IMR-90 (cell line): ENCODE measurements around the gene PIP4K2B. TPM values are rescaled to one million over a fixed set of nuclear protein-coding genes. Genes with fewer than 3 reads are reported as not detected.

Source experiments
- ATAC-seq: fragments of 200-7000 bp; cut with Tn5 transposase; 2 replicates; pipeline ENCODE4 v1.9.1; 2020; ENCODE audit warnings: low read depth, mild to moderate bottlenecking, moderate library complexity
- BruUV-seq: library from RNA; stranded (reverse); fragments of 400-500 nt; replicated peaks from 2 replicates; lab custom pipeline; 2021; lab: Mats Ljungman, UMichigan
- CTCF ChIA-PET: fragments of 300-600 bp; formaldehyde crosslinking; extraction: SDS; loops from one replicate; lab custom pipeline; 2021; ENCODE audit warnings: antibody characterized with exemption; lab: Yijun Ruan, JAX
- POLR2A ChIA-PET: fragments of 300-600 bp; sonication (Branson Sonifier 250); formaldehyde crosslinking; loops from one replicate; lab custom pipeline; 2022; ENCODE audit warnings: antibody characterized with exemption; ENCODE audit not compliant: unreplicated experiment; lab: Charles Lee
- DNase-seq: peaks from one replicate; pipeline ENCODE4 v3.0.0; 2013
- H2AFZ ChIP-seq: replicated peaks from 2 replicates; pipeline ENCODE3; 2013; ENCODE audit warnings: low read length, mild to moderate bottlenecking; ENCODE audit not compliant: poor library complexity
- H2AK5ac ChIP-seq: 2 replicates; pipeline ENCODE4 v1.6.1; 2013; ENCODE audit warnings: low read depth, low read length, inconsistent platforms
- H2AK9ac ChIP-seq: replicated peaks from 2 replicates; pipeline ENCODE3; 2013; ENCODE audit warnings: mild to moderate bottlenecking, low read depth, low read length, moderate library complexity; ENCODE audit not compliant: poor library complexity
- H2BK120ac ChIP-seq: 2 replicates; pipeline ENCODE4 v1.6.1; 2013; ENCODE audit warnings: low read depth, low read length, inconsistent platforms
- H2BK15ac ChIP-seq: 3 replicates; pipeline ENCODE4 v1.6.1; 2013; ENCODE audit warnings: low read depth, low read length, inconsistent platforms
- H2BK20ac ChIP-seq: 2 replicates; pipeline ENCODE4 v1.6.1; 2013; ENCODE audit warnings: low read depth, mild to moderate bottlenecking, inconsistent platforms, low read length, moderate library complexity
- H2BK5ac ChIP-seq: 2 replicates; pipeline ENCODE4 v1.6.1; 2013; ENCODE audit warnings: mild to moderate bottlenecking, low read depth, low read length, inconsistent platforms; ENCODE audit not compliant: poor library complexity, severe bottlenecking
- H3K14ac ChIP-seq: replicated peaks from 2 replicates; pipeline ENCODE4 v1.6.1; 2013; ENCODE audit warnings: low read depth, low read length, inconsistent platforms
- H3K18ac ChIP-seq: 2 replicates; pipeline ENCODE4 v1.6.1; 2013; ENCODE audit warnings: low read depth, low read length, control low read depth
- H3K23ac ChIP-seq: 2 replicates; pipeline ENCODE4 v1.6.1; 2013; ENCODE audit warnings: low read depth, low read length, inconsistent platforms
- H3K27ac ChIP-seq: 2 replicates; pipeline ENCODE4 v1.5.1; 2013; ENCODE audit warnings: mild to moderate bottlenecking, control low read depth, low read length; ENCODE audit not compliant: insufficient read depth
- H3K27me3 ChIP-seq: 2 replicates; pipeline ENCODE4 v1.6.1; 2013; ENCODE audit warnings: low read length; ENCODE audit not compliant: control insufficient read depth, insufficient read depth
- H3K36me3 ChIP-seq: 2 replicates; pipeline ENCODE4 v1.6.1; 2013; ENCODE audit warnings: low read length, mixed read lengths; ENCODE audit not compliant: control insufficient read depth, insufficient read depth
- H3K4ac ChIP-seq: 2 replicates; pipeline ENCODE4 v1.6.1; 2013; ENCODE audit warnings: low read depth, low read length, inconsistent platforms
- H3K4me1 ChIP-seq: 2 replicates; pipeline ENCODE4 v1.6.1; 2013; ENCODE audit warnings: low read length, mixed read lengths; ENCODE audit not compliant: control insufficient read depth, insufficient read depth
- H3K4me2 ChIP-seq: 2 replicates; pipeline ENCODE4 v1.6.1; 2013; ENCODE audit warnings: low read depth, mild to moderate bottlenecking, control low read depth, low read length, moderate library complexity
- H3K4me3 ChIP-seq: 2 replicates; pipeline ENCODE4 v1.5.1; 2013; ENCODE audit warnings: low read depth, mild to moderate bottlenecking, control low read depth, low read length, moderate library complexity; ENCODE audit not compliant: insufficient read depth
- H3K56ac ChIP-seq: 2 replicates; pipeline ENCODE4 v1.6.1; 2013; ENCODE audit warnings: low read length, inconsistent platforms; ENCODE audit not compliant: insufficient read depth; ENCODE audit errors: extremely low read depth
- H3K79me1 ChIP-seq, 2 experiments: 2 replicates each; pipeline ENCODE4 v1.6.1; 2013; ENCODE audit warnings: low read length in 2 of 2, inconsistent platforms in 1 of 2, low read depth in 1 of 2
- H3K9ac ChIP-seq: 2 replicates; pipeline ENCODE4 v1.6.1; 2013; ENCODE audit warnings: low read depth, low read length, control low read depth
- H3K9me1 ChIP-seq: 2 replicates; pipeline ENCODE4 v1.6.1; 2013; ENCODE audit warnings: low read length, inconsistent platforms; ENCODE audit not compliant: insufficient read depth
- H3K9me3 ChIP-seq: 2 replicates; pipeline ENCODE4 v1.6.1; 2013; ENCODE audit warnings: low read length; ENCODE audit not compliant: control insufficient read depth, insufficient read depth
- H4K20me1 ChIP-seq: 2 replicates; pipeline ENCODE4 v1.6.1; 2013; ENCODE audit warnings: low read length, inconsistent platforms; ENCODE audit not compliant: insufficient read depth
- H4K5ac ChIP-seq: 2 replicates; pipeline ENCODE4 v1.6.1; 2013; ENCODE audit warnings: mild to moderate bottlenecking, low read depth, low read length, control low read depth
- H4K8ac ChIP-seq, 2 experiments: 2 replicates each; pipeline ENCODE4 v1.6.1; 2013; ENCODE audit warnings: low read depth in 2 of 2, low read length in 2 of 2, control low read depth in 1 of 2, inconsistent platforms in 1 of 2
- H4K91ac ChIP-seq: 2 replicates; pipeline ENCODE4 v1.6.1; 2013; ENCODE audit warnings: low read depth, low read length, inconsistent platforms; ENCODE audit not compliant: insufficient read depth
- BHLHE40 ChIP-seq: fragments of 150-350 bp; IDR thresholded peaks from 2 replicates; pipeline ENCODE4 v1.6.1; 2016; ENCODE audit warnings: mild to moderate bottlenecking, low read depth, low read length
- CHD1 ChIP-seq: IDR thresholded peaks from 2 replicates; pipeline ENCODE4 v1.6.1; 2012; ENCODE audit warnings: low read depth, low read length, improper control_type of control experiment
- CTCF ChIP-seq: conservative IDR thresholded peaks from 2 replicates; pipeline ENCODE4 v1.5.1; 2012; ENCODE audit warnings: mild to moderate bottlenecking, low read depth, low read length, improper control_type of control experiment
- FOS ChIP-seq: fragments of 150-350 bp; IDR thresholded peaks from 2 replicates; pipeline ENCODE4 v1.6.1; 2016; ENCODE audit warnings: low read depth, low read length
- MAFK ChIP-seq: IDR thresholded peaks from 2 replicates; pipeline ENCODE4 v1.6.1; 2012; ENCODE audit warnings: low read depth, low read length, improper control_type of control experiment
- MAZ ChIP-seq: IDR thresholded peaks from 2 replicates; pipeline ENCODE4 v1.6.1; 2012; ENCODE audit warnings: low read depth, mild to moderate bottlenecking, low read length, improper control_type of control experiment, moderate library complexity, borderline replicate concordance
- MXI1 ChIP-seq: IDR thresholded peaks from 2 replicates; pipeline ENCODE4 v1.6.1; 2012; ENCODE audit warnings: low read depth, mild to moderate bottlenecking, low read length, moderate library complexity, borderline replicate concordance
- RAD21 ChIP-seq: IDR thresholded peaks from 2 replicates; pipeline ENCODE4 v1.6.1; 2012; ENCODE audit warnings: low read length, improper control_type of control experiment
- RFX5 ChIP-seq: IDR thresholded peaks from 2 replicates; pipeline ENCODE4 v1.8.0; 2012; ENCODE audit warnings: low read depth, mild to moderate bottlenecking, low read length, moderate library complexity
- SMC3 ChIP-seq: fragments of 150-350 bp; IDR thresholded peaks from 2 replicates; pipeline ENCODE4 v1.6.1; 2016; ENCODE audit warnings: low read depth, mild to moderate bottlenecking, antibody characterized with exemption, low read length, moderate library complexity
- WGBS, 2 experiments: methylation state at CpG; one replicate each; pipeline versions ENCODE4 v1.1.5 to v1.1.7; 2013; ENCODE audit warnings: missing lambda C conversion rate in 2 of 2; ENCODE audit not compliant: insufficient read length in 1 of 2; ENCODE audit errors: extremely low coverage in 2 of 2; 5-methylcytosine and 5-hydroxymethylcytosine counted together
- dilution Hi-C: fragments of 300-500 bp; cut with HindIII; formaldehyde crosslinking; loops from one replicate; pipeline ENCODE4 v1.14.3; 2018; ENCODE audit warnings: low sequenced_read_pairs; ENCODE audit not compliant: unreplicated experiment
- in situ Hi-C: fragments of 300-500 bp; cut with MboI; formaldehyde crosslinking; loops from 3 replicates; pipeline ENCODE4 v1.14.3; 2019; ENCODE audit warnings: low sequenced_read_pairs, inconsistent platforms, mixed read lengths
- intact Hi-C: fragments of 100-400 bp; cut with micrococcal nuclease; formaldehyde crosslinking; loops from 2 replicates; pipeline ENCODE4 v1.10.0; 2022
- polyA plus RNA-seq, 3 experiments: library from polyadenylated mRNA; depleted of rRNA; stranded (reverse); fragments of >200 nt; gene quantifications; 2 replicates each; pipeline ENCODE4 v1.2.3, GENCODE V29; 2012; ENCODE audit warnings: low replicate concordance in 1 of 3
- total RNA-seq: library from RNA; depleted of rRNA; stranded (reverse); fragments of >200 nt; gene quantifications from 2 replicates; pipeline ENCODE4 v1.2.3, GENCODE V29; 2012
- TF ChIP-seq, protein P1 (sequence below): fragments of 150-350 bp; IDR thresholded peaks from 2 replicates; pipeline ENCODE4 v1.6.1; 2017; ENCODE audit warnings: mild to moderate bottlenecking, antibody characterized with exemption, low read length, low read depth

The PIP4K2B gene
- total and polyA plus RNA-seq, 2 of the 4 experiments (the other 2 are of a cell fraction) = 40.0 to 40.2 TPM

DNA sequence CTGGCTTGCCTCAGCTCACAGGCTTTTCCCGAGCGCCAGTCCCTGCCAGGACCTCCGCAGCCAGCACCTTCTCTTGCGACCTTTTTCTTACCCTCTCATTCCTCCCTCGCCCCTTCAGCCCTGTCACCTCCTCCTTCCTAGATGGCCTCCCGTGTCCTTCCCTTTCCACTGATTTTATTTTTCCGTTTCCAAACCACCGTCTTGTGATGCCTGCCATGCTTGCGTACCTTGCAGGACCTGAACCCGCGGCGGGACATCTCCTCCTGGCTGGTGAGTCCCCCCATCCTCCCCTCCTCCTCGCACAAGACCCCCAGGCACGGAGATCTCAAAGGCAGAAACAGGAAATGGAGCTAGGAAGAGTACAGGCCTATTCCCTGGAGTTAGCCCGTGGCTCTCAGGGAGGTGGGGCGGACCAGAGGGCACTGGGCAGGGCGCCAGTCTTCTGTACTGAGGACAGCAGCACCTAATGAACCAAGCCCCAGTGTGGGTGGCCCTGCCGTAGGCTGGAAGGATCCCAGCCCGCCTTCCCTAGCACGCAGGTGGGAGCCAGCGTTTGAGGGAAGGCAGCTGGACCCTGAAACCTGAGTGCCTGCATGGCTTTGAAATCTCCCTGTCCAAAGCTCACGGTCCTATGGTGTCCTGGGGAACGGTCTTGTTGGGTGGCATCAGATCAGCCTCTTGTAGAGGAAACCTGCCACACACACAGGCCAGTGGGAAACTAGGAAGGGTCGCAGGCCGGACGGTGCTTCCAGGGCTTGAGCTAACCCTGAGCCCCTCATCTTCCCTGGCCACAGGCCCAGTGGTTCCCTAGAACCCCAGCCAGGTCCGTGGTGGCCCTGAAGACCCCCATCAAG is 68.6 kb downstream of the PIP4K2B start (continued):
- no peak for TF ChIP-seq FOS
- TF ChIP-seq MAFK = no peak

DNA sequence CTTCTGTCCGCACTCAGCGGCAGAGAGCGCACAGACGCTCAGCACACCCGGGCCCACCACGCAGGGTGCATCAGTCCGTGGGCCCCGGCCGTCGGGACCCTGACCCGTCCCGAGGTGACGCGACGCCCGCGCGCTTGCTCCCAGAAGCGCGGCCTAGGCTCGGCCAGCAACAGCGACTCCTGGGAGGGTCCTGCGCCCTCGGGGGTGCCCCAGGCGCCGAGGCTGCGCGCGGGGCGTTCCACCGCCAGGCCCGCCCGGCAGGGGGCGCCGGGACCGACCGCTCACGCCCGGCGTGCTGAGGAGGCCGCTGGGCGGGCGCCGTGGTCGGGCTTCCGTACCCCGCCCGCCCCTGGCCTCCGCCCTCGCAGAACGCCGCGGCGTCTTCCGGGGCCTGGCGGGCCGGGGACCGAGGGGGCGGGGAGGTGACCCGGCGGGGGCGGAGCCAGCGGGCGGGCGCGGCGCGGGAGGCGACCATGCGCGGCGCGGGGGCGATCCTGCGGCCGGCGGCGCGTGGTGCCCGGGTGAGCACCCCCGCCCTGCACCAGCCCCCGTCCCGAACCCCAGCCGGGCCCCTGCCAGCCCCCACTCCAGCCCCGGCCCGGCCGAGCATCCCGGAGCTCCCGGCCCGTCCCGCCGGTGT is 69.3 kb downstream of the PIP4K2B start, which contains the start of gene CISD3:
CISD3 (plus strand) TSS at position 456 of the 640 bp plus-strand sequence; CDS start at position 474, 18 bp downstream.
- POLR2A ChIA-PET = no interaction called here
- Histone ChIP-seq H3K79me1 (peaks cover 11 to 54% of the 10 kb centered on the region in 2 experiments; a peak in 3 of 4 replicates), H3K4ac (peak within 1 kb of the TSS; percentile 95), H3K9me1 (0 out of 2 replicates have a peak, but pooled peaks cover 11% of the 10 kb centered on the region), H2AK9ac (peak within 1 kb of the TSS; percentile 99), H2AFZ (peak within 1 kb of the TSS; percentile 100), H3K27ac (peak within 1 kb of the TSS; percentile 87), H4K91ac (peak within 1 kb of the TSS; percentile 91), H3K36me3 (peaks cover 24% of the 10 kb centered on the region), H3K14ac (peak within 1 kb of the TSS; percentile 98), H3K9me3 (no peaks in the 10 kb centered on the region), H3K4me1 (peaks cover 12% of the 10 kb centered on the region), H3K18ac (peak within 1 kb of the TSS; percentile 80), H4K20me1 (peaks cover 26% of the 10 kb centered on the region), H3K9ac (peak within 1 kb of the TSS; percentile 97), H4K5ac (peak within 1 kb of the TSS; percentile 71), H3K27me3 (no peaks in the 10 kb centered on the region), H4K8ac (peak within 1 kb of the TSS; percentile 82 to 97), H3K4me2 (peak within 1 kb of the TSS; percentile 97), H2BK15ac (peak within 1 kb of the TSS; percentile 3; the same call in 1 of the 3 replicates), H2BK20ac (no peak within 1 kb of the TSS), H3K56ac (peak within 1 kb of the TSS; percentile 93), H2BK5ac (peak within 1 kb of the TSS; percentile 78), H2BK120ac (peak within 1 kb of the TSS; percentile 13; the same call in 1 of the 2 replicates), H3K4me3 (peak within 1 kb of the TSS; percentile 86), H2AK5ac (peak within 1 kb of the TSS; percentile 98), H3K23ac (peak within 1 kb of the TSS; percentile 98)
- CTCF ChIA-PET = interaction anchor here (0.5 to 1.8 kb wide), 2 partner anchors 52 to 245 kb away, joined by 3 to 4 read pairs; no protein-coding TSS in a partner anchor
- in situ Hi-C loops = loop anchor here (5.0 kb wide), 1 partner anchor 53 kb away; no protein-coding TSS in a partner anchor
- TF ChIP-seq BHLHE40 = peak; percentile 55; the same call in 1 of the 2 replicates
- TF ChIP-seq SMC3 = peak; percentile 49
- TF ChIP-seq, protein P1, sequence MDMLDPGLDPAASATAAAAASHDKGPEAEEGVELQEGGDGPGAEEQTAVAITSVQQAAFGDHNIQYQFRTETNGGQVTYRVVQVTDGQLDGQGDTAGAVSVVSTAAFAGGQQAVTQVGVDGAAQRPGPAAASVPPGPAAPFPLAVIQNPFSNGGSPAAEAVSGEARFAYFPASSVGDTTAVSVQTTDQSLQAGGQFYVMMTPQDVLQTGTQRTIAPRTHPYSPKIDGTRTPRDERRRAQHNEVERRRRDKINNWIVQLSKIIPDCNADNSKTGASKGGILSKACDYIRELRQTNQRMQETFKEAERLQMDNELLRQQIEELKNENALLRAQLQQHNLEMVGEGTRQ = no peak
- TF ChIP-seq MAZ = peak; percentile 75; the same call in 1 of the 2 replicates
- TF ChIP-seq CTCF = peak; percentile 82
- TF ChIP-seq FOS = no peak
- no peak for TF ChIP-seq MAFK
- TF ChIP-seq RFX5 = no peak
- TF ChIP-seq MXI1 = no peak
- peak; percentile 39 for TF ChIP-seq RAD21
- no peak for TF ChIP-seq CHD1
- intact Hi-C loops = no loop called here
- DNase-seq (peak; percentile 76), ATAC-seq (peak; percentile 96)
- dilution Hi-C loops = no loop called here
- BruUV-seq = no TSS peak
- WGBS, 2 experiments = 4% methylated on average over 42 of the region's 92 CpGs; no CpG with 5 or more reads in 1 of the 2 experiments
